ENCODE data around the gene RHOBTB3. TPM values are rescaled to one million over a fixed set of nuclear protein-coding genes. Genes with fewer than 3 reads are reported as not detected.

RHOBTB3 gene
- total and polyA plus RNA-seq, 2 donors (not counting 1 experiment from before 2014, with no cell fraction given): 337 to 338 TPM

DNA sequence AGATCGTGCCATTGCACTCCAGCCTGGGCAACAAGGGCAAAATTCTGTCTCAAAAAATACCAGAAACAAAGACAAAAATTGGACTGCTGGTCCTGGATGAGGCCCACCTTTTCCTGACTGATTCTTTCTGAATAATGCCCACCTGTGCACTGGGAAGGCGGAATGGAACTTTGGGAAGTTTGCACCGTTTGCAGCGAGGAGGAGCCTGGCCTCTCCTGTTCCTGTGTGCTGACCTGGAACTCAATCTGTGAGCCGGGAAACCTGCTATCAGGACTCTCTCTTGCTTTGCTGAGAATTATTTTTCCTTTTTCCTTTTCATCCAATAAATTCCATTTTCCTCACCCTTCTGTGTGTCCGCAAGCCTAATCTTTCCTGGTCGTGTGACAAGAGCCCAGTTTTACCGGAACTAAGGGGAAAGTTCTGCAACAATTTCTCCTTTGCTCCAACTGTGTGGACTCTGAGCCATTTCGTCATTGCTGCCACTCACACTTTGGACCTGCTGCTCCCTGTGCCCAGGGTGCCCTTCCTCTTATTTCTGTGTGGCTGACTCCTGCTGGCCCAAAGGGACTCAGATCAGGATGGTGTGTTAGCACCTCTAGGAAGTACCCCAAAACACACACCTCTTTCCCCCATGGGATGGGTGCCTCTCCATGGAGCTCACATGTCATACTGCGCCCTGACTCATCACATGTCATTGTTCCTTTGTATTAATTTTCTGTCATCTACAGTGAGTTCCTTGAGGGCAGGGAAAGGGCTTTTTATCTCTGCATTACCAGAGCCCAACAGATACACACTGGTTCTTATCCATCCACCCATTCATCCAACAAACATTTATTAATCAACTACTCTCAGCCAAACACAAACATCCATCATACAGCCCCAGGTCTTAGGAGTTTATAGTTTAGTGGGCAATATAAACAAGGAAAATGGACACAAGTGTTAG lies 96.1 kb downstream of the RHOBTB3 start:
- no peak overlapping the region for H3K27ac ChIP-seq (ENCODE audit: insufficient read depth, low read length)
- H3K36me3 ChIP-seq (ENCODE audit: control insufficient read depth, insufficient read depth, low read length): no peaks in the 10 kb centered on the region
- H3K27me3 ChIP-seq (ENCODE audit: control insufficient read depth, insufficient read depth, low read length): no peaks in the 10 kb centered on the region
- no peak overlapping the region for H3K4me3 ChIP-seq (replicated peaks in 1 of 4; ENCODE audit: control extremely low read depth in 1 of 4, insufficient read depth in 1 of 4, low read depth in 3 of 4, low read length in 4 of 4)
- DNase-seq (ENCODE audit: low read depth in 2 of 2): no peak
- H2AFZ ChIP-seq (ENCODE audit: low read length): no peak overlapping the region
- H3K79me2 ChIP-seq (ENCODE audit: control insufficient read depth, insufficient read depth, low read length): peaks cover 3% of the 10 kb centered on the region
- peaks cover 13% of the 10 kb centered on the region for H3K4me1 ChIP-seq (ENCODE audit: control insufficient read depth, extremely low read depth, insufficient read depth, low read length)
- no peak overlapping the region for H3K9ac ChIP-seq (ENCODE audit: insufficient read depth, low read length)
- no peak overlapping the region for H3K4me2 ChIP-seq (ENCODE audit: extremely low read depth, insufficient read depth, low read length)
- no peaks in the 10 kb centered on the region for H4K20me1 ChIP-seq (ENCODE audit: control insufficient read depth, extremely low read depth, insufficient read depth, low read length)
- TF ChIP-seq, protein P1, sequence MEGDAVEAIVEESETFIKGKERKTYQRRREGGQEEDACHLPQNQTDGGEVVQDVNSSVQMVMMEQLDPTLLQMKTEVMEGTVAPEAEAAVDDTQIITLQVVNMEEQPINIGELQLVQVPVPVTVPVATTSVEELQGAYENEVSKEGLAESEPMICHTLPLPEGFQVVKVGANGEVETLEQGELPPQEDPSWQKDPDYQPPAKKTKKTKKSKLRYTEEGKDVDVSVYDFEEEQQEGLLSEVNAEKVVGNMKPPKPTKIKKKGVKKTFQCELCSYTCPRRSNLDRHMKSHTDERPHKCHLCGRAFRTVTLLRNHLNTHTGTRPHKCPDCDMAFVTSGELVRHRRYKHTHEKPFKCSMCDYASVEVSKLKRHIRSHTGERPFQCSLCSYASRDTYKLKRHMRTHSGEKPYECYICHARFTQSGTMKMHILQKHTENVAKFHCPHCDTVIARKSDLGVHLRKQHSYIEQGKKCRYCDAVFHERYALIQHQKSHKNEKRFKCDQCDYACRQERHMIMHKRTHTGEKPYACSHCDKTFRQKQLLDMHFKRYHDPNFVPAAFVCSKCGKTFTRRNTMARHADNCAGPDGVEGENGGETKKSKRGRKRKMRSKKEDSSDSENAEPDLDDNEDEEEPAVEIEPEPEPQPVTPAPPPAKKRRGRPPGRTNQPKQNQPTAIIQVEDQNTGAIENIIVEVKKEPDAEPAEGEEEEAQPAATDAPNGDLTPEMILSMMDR (conservative IDR thresholded peaks at IDR 0.05 in 1 of 2, IDR thresholded peaks at IDR 0.05 in 1 of 2; ENCODE audit: low read depth in 1 of 2, low read length in 2 of 2): no peak
- TF ChIP-seq EZH2 (IDR thresholded peaks at IDR 0.05; ENCODE audit: low read length, missing control alignments): no peak
- no peaks in the 10 kb centered on the region for H3K9me3 ChIP-seq (ENCODE audit: control insufficient read depth, insufficient read depth, low read depth, low read length)

DNA sequence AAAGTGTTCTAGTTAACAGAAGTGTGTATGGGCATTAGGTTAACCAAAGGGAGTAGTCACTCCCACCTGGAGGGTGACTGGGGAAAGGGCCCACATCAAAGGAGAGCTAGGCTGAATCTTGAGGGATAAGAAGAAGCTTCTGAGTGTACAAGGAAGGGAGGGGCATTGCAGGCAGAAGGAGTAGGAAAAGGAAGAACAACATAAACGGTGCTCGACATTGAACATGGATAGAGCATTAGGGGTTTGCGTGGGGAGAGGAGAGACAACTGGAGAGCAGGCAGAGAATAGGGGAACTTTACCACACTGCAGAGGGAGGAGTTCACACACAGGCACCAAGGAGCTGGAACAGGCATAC lies 96.7 kb downstream of the RHOBTB3 start:
- H3K4me1 ChIP-seq (ENCODE audit: control insufficient read depth, extremely low read depth, insufficient read depth, low read length): peaks cover 13% of the 10 kb centered on the region
- no peak overlapping the region for H2AFZ ChIP-seq (ENCODE audit: low read length)
- H3K4me3 ChIP-seq (replicated peaks in 1 of 4; ENCODE audit: control extremely low read depth in 1 of 4, insufficient read depth in 1 of 4, low read depth in 3 of 4, low read length in 4 of 4): no peak overlapping the region
- H3K9me3 ChIP-seq (ENCODE audit: control insufficient read depth, insufficient read depth, low read depth, low read length): no peaks in the 10 kb centered on the region
- H3K27me3 ChIP-seq (ENCODE audit: control insufficient read depth, insufficient read depth, low read length): no peaks in the 10 kb centered on the region
- H3K79me2 ChIP-seq (ENCODE audit: control insufficient read depth, insufficient read depth, low read length): no peaks in the 10 kb centered on the region
- no peak for DNase-seq (ENCODE audit: low read depth in 2 of 2)
- TF ChIP-seq EZH2 (IDR thresholded peaks at IDR 0.05; ENCODE audit: low read length, missing control alignments): no peak
- TF ChIP-seq, protein P1 (conservative IDR thresholded peaks at IDR 0.05 in 1 of 2, IDR thresholded peaks at IDR 0.05 in 1 of 2; ENCODE audit: low read depth in 1 of 2, low read length in 2 of 2): no peak
- no peak overlapping the region for H3K4me2 ChIP-seq (ENCODE audit: extremely low read depth, insufficient read depth, low read length)
- no peak overlapping the region for H3K27ac ChIP-seq (ENCODE audit: insufficient read depth, low read length)
- no peaks in the 10 kb centered on the region for H3K36me3 ChIP-seq (ENCODE audit: control insufficient read depth, insufficient read depth, low read length)
- no peak overlapping the region for H3K9ac ChIP-seq (ENCODE audit: insufficient read depth, low read length)
- no peaks in the 10 kb centered on the region for H4K20me1 ChIP-seq (ENCODE audit: control insufficient read depth, extremely low read depth, insufficient read depth, low read length)

DNA sequence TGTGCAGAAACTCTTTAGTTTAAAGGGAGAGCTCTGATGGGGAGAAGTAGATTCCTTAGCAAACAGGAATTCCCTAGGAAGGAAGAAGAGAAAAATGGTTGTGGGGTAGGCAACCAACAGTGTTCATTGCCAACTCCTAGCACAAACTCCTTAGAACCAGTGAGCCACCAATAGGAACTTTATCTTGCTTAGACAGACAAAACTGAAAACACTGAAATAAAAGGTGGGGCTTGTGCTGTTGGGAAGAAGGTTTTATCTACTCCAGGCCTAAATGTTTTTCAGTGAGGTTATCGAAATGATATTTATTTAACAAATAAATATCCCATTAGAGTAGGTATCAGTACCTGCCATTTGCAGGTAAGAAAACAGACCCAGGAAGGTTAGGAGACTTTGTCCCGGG lies 99.1 kb downstream of the RHOBTB3 start:
- H3K4me2 ChIP-seq (ENCODE audit: extremely low read depth, insufficient read depth, low read length): no peak overlapping the region
- H2AFZ ChIP-seq (ENCODE audit: low read length): no peak overlapping the region
- H4K20me1 ChIP-seq (ENCODE audit: control insufficient read depth, extremely low read depth, insufficient read depth, low read length): no peaks in the 10 kb centered on the region
- no peaks in the 10 kb centered on the region for H3K36me3 ChIP-seq (ENCODE audit: control insufficient read depth, insufficient read depth, low read length)
- H3K27me3 ChIP-seq (ENCODE audit: control insufficient read depth, insufficient read depth, low read length): no peaks in the 10 kb centered on the region
- TF ChIP-seq, protein P1 (conservative IDR thresholded peaks at IDR 0.05 in 1 of 2, IDR thresholded peaks at IDR 0.05 in 1 of 2; ENCODE audit: low read depth in 1 of 2, low read length in 2 of 2): no peak
- no peak for TF ChIP-seq EZH2 (IDR thresholded peaks at IDR 0.05; ENCODE audit: low read length, missing control alignments)
- no peaks in the 10 kb centered on the region for H3K9me3 ChIP-seq (ENCODE audit: control insufficient read depth, insufficient read depth, low read depth, low read length)
- H3K9ac ChIP-seq (ENCODE audit: insufficient read depth, low read length): no peak overlapping the region
- H3K79me2 ChIP-seq (ENCODE audit: control insufficient read depth, insufficient read depth, low read length): no peaks in the 10 kb centered on the region
- no peaks in the 10 kb centered on the region for H3K4me1 ChIP-seq (ENCODE audit: control insufficient read depth, extremely low read depth, insufficient read depth, low read length)
- H3K27ac ChIP-seq (ENCODE audit: insufficient read depth, low read length): no peak overlapping the region
- no peak for DNase-seq (ENCODE audit: low read depth in 2 of 2)
- no peak overlapping the region for H3K4me3 ChIP-seq (replicated peaks in 1 of 4; ENCODE audit: control extremely low read depth in 1 of 4, insufficient read depth in 1 of 4, low read depth in 3 of 4, low read length in 4 of 4)

Measured in fibroblast of lung (primary cell).